HUES48 (cell line): Measurements from ENCODE around the gene PSTK.

ENCODE experiments used
- H3K27ac ChIP-seq: one replicate; pipeline ENCODE4 v1.7.0; 2013; ENCODE audit warnings: low read depth, low read length, inconsistent platforms
- H3K27me3 ChIP-seq: 2 replicates; pipeline ENCODE4 v1.6.1; 2013; ENCODE audit warnings: mild to moderate bottlenecking, low read length; ENCODE audit not compliant: control insufficient read depth, insufficient read depth
- H3K36me3 ChIP-seq: 2 replicates; pipeline ENCODE4 v1.6.1; 2013; ENCODE audit warnings: low read length; ENCODE audit not compliant: control insufficient read depth, insufficient read depth
- H3K4me1 ChIP-seq: 2 replicates; pipeline ENCODE4 v1.6.1; 2013; ENCODE audit warnings: mild to moderate bottlenecking, low read length; ENCODE audit not compliant: control insufficient read depth, insufficient read depth
- H3K4me3 ChIP-seq: 2 replicates; pipeline ENCODE4 v1.5.1; 2013; ENCODE audit warnings: mild to moderate bottlenecking, low read depth, low read length
- H3K9ac ChIP-seq: 2 replicates; pipeline ENCODE4 v1.6.1; 2013; ENCODE audit warnings: mild to moderate bottlenecking, low read depth, low read length, moderate library complexity
- H3K9me3 ChIP-seq: 2 replicates; pipeline ENCODE4 v1.6.1; 2013; ENCODE audit warnings: low read length; ENCODE audit not compliant: control insufficient read depth, insufficient read depth

The PSTK gene

DNA sequence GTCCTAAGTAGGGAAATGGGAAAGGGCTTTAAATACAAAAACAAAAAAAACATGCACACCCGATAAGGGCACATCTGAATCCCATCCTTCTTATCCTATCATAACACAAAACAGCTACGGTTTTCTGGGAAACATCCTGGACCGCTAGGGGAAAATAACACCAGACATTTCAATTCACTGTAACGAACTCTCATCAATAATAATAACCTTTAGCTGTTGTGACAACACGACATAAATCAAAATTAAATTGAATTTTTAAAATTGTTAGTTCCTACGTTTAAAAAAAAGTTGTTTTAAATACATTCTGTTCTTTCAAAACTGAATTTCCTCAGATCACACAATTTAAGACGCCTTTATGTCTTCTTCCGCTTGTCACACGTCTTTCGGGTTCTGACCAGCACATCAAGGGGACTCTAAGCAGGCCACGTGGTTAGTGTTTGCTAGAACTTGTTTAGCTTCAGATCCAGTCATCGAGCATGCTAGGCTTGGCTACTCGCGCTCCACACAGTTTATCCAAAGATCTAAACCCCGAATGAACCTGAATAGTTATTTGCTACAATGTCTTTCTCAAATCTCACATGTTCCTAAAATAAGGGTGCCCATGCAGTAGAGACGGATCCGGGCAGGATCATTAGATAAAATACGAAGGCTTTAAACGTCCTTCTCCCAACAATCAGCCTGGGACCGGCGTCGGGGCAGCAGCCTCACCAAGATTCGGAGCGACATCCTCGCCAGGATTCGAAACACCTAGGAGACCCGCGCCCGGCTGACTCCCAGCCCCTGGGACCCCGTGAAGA lies 27.6 kb downstream of the PSTK start:
- H3K9me3 ChIP-seq = no peaks in the 10 kb centered on the region
- peak overlapping the region; percentile 88 for H3K9ac ChIP-seq
- peaks cover 19% of the 10 kb centered on the region for H3K27me3 ChIP-seq
- H3K4me1 ChIP-seq = peaks cover 13% of the 10 kb centered on the region
- H3K27ac ChIP-seq = peak overlapping the region; percentile 90
- peak overlapping the region; percentile 96 for H3K4me3 ChIP-seq
- peaks cover 2% of the 10 kb centered on the region; the same call in 1 of the 2 replicates for H3K36me3 ChIP-seq

DNA sequence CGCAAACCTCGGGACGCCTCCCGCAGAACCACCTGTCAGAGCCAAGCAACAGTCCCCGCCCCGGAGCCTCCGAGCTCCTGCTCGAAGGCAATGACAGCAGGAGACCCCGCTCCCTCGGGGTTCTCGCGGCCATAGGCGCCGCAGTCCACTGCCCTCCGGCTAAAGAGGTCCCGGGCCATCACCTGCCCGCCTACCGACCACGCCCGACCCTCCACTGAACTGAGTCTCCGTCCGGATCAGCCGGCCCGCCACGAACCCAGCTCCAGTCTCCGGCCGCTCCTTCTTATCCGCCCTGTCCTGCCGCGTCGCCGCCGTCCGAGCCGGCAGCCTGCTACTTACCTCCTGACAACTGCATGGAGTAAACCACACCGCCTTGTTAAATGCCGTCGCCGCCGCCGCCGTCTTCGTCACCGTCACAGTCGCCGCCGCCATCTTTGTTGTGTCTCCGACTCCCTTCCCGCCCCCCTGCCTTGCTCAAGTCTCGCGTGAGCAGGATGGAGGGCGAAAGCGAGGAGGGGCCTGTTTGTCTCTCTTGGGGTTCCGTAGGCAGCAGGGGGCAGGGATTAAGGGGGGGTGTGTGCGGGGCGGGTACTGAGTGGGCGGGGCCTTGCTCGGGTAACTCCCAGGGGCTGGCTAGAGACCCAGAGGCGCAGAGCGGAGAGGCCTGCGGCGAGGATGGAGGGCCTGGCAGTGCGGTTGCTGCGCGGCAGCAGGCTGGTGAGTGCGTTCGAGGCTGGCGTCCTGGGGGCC lies 28.3 kb downstream of the PSTK start, which contains the start of the genes ACADSB and IKZF5:
ACADSB (plus strand) TSS at position 652 of the 750 bp plus-strand sequence; CDS start at position 676, 24 bp downstream.
IKZF5 (minus strand) TSS at position 441 of the 750 bp plus-strand sequence. CDS start 10,170 bp downstream, outside the sequence.
- Histone ChIP-seq H3K36me3 (peaks cover 2% of the 10 kb centered on the region; the same call in 1 of the 2 replicates), H3K4me3 (peak within 1 kb of the TSS; percentile 96), H3K9ac (peak within 1 kb of the TSS; percentile 88), H3K27me3 (peaks cover 19% of the 10 kb centered on the region), H3K27ac (peak within 1 kb of the TSS; percentile 90), H3K4me1 (peaks cover 13% of the 10 kb centered on the region), H3K9me3 (no peaks in the 10 kb centered on the region)

DNA sequence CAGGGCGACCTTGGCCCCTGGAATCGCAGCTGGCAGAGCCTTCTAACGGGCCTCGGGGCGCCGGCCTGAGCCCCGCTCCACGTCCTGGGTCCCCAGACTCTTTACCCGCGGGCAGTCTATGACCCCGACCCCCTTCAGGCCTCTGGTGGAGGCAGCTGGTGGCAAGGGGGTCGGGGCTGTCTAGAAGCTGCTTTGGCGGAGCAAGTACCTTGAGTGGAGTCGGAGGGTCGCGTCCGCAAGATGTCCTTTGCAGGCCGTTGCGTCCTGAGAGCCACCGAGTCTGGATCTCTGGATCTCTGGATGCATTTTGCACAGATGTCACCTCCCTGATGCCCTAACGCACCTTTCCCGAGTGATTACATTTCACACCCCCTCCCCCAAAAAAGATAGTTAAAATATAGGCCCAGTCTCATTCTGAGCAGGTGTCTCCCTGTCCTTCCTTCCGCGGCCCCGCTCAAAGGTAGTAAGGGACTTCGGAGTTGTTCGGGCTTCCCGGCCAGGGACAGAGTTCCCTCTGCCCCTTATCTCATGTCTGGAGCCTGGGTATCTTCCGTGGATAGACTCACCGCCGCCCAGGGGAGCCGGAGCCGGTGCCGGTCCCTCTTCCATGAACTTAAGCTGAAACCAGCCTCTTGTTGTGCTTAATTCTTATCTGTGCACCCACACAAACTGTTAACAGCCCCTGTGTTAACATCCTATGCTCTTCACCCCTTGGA lies 29.1 kb downstream of the PSTK start:
- peak overlapping the region; percentile 74 for H3K4me3 ChIP-seq
- no peaks in the 10 kb centered on the region for H3K9me3 ChIP-seq
- peak overlapping the region; percentile 41 for H3K9ac ChIP-seq
- peaks cover 1% of the 10 kb centered on the region; the same call in 1 of the 2 replicates for H3K36me3 ChIP-seq
- peaks cover 13% of the 10 kb centered on the region for H3K4me1 ChIP-seq
- peaks cover 19% of the 10 kb centered on the region for H3K27me3 ChIP-seq
- peak overlapping the region; percentile 31 for H3K27ac ChIP-seq

DNA sequence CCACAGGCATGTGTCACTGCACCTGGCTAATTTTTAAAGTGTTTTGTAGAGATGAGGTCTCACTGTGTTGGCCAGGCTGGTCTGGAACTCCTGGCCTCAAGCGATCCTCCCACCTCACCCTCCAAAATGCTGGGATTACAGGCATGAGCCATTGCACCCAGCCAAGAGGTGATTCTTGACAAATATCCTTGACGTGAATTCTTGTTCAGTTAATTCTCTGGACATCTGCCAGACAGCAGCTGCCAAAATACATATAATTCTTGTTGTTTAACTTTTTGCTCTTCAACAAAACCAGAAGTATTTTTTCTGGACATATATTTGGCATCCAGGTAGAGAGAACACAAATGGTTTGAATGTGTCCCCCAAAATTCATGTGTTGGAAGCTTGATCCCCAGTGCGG lies 31.8 kb downstream of the PSTK start:
- H3K9me3 ChIP-seq = no peaks in the 10 kb centered on the region
- H3K27ac ChIP-seq = no peak overlapping the region
- H3K4me3 ChIP-seq = no peak overlapping the region
- H3K36me3 ChIP-seq = no peaks in the 10 kb centered on the region
- peaks cover 19% of the 10 kb centered on the region for H3K27me3 ChIP-seq
- peaks cover 35% of the 10 kb centered on the region for H3K4me1 ChIP-seq
- no peak overlapping the region for H3K9ac ChIP-seq

DNA sequence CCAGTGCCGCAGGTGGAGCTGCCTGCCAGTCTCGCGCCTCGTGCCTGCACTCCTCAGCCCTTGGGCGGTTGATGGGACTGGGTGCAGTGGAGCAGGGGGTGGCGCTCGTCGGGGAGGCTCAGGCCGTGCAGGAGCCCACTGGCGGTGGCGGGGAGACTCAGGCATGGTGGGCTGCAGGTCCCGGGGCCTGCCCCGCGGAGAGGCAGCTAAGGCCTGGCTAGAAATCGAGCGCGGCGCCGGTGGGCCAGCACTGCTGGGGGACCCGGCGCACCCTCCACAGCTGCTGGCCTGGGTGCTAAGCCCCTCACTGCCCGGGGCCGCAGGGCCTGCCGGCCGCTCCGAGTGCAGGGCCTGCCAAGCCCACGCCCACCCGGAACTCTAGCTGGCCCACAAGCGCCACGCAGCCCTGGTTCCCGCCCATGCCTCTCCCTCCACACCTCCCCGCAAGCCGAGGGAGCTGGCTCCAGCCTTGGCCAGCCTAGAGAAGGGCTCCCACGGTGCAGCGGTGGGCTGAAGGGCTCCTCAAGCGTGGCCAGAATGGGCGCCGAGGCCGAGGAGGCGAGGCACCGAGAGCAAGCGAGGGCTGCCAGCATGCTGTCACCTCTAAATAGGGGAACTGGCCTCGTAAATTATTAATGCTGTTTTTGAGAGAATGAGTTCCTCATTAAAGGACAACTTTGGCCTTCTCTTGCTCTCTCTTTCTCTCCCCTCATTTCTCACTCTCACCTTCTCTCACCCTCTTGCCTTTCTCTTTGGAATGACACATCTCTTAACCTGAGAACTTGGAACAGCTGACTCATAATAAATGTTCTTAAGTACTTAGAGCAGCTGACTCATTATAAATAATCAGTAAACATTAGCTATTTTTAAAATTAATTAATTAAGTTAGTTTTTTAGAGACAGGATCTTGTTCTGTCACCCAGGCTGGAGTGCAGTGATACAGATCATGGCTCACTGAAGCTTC lies 33.5 kb downstream of the PSTK start:
- no peaks in the 10 kb centered on the region for H3K36me3 ChIP-seq
- peaks cover 41% of the 10 kb centered on the region for H3K4me1 ChIP-seq
- no peaks in the 10 kb centered on the region for H3K9me3 ChIP-seq
- no peak overlapping the region for H3K27ac ChIP-seq
- peaks cover 19% of the 10 kb centered on the region for H3K27me3 ChIP-seq
- H3K9ac ChIP-seq = no peak overlapping the region
- no peak overlapping the region for H3K4me3 ChIP-seq

DNA sequence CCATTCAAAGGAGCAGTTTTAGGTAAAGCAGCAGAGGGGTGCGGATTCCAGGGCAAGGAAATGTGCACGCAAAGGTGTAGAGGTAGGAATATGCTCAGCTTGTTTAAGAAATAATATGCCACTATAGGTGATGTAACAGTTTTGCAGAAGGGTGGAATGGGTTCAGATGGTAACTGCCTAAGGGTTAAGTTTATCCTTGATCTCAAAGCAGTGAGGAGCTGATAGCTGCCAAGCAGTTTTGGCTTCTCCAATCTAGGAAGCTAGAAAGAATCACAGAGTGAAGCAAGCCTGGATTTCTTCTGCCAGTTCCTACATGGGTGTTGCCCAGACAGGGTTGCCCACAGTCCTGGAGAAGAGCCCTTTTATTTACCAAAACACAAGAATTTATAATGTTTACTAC lies 34.6 kb downstream of the PSTK start:
- H3K27ac ChIP-seq = no peak overlapping the region
- H3K27me3 ChIP-seq = peaks cover 15% of the 10 kb centered on the region
- H3K4me1 ChIP-seq = peaks cover 48% of the 10 kb centered on the region
- no peak overlapping the region for H3K9ac ChIP-seq
- H3K36me3 ChIP-seq = no peaks in the 10 kb centered on the region
- H3K4me3 ChIP-seq = no peak overlapping the region
- H3K9me3 ChIP-seq = no peaks in the 10 kb centered on the region

DNA sequence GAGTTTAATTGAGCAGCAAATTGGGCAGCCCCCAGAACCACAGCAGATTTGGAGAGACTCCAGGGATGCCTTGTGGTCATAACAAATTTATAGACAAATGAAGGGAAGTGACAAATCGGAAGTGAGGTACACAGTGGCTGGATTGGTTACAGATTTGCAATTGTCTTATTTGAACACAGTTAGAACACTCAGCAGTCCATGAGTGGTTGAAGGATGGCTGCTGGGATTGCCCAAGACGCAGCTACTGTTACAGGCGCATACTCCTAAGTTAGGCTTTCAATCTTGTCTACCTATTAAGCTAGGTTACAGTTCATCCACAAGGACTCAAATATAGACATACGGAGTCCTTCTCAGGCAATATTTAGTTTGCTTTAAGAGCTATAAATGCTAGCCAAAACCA lies 36.0 kb downstream of the PSTK start:
- Histone ChIP-seq H3K27me3 (peaks cover under 1% of the 10 kb centered on the region; the same call in 1 of the 2 replicates), H3K9ac (no peak overlapping the region), H3K4me1 (peaks cover 57% of the 10 kb centered on the region), H3K27ac (no peak overlapping the region), H3K4me3 (no peak overlapping the region), H3K36me3 (no peaks in the 10 kb centered on the region), H3K9me3 (no peaks in the 10 kb centered on the region)

DNA sequence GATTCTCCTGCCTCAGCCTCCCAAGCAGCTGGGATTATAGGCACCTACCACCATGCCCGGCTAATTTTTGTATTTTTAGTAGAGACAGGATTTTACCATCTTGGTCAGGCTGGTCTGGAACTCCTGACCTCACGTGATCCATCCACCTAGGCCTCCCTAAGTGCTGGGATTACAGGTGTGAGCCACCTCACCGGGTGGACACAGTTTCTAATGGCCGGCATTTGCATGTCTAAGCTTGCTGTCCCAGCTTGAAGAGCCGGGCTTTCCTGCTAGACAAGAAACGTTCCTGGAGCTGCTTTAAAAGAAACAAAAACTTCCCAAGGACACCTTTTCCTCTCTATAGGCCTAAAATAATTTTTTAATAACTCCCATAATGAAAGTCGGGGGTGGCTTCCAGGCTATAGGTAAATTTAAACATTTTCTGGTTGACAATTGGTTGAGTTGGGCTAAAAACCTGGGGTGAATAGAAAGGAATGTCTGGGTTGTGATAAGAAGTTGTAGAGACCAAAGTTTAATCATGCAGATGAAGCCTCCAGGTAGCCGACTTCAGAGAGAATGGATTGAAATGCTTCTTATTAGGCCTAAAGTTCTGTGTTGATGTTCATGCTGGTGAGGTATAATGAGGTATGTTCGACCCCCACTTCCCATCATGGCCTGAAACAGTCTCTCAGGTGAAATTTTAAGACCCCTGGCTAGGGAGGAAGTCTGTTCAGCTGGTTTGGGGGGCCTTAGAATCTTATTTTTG lies 37.4 kb downstream of the PSTK start:
- H3K9ac ChIP-seq = no peak overlapping the region
- H3K4me3 ChIP-seq = peak overlapping the region; percentile 1; the same call in 1 of the 2 replicates
- peaks cover 62% of the 10 kb centered on the region for H3K4me1 ChIP-seq
- H3K27ac ChIP-seq = peak overlapping the region; percentile 84
- H3K36me3 ChIP-seq = no peaks in the 10 kb centered on the region
- H3K27me3 ChIP-seq = peaks cover 3% of the 10 kb centered on the region; the same call in 1 of the 2 replicates
- no peaks in the 10 kb centered on the region for H3K9me3 ChIP-seq

DNA sequence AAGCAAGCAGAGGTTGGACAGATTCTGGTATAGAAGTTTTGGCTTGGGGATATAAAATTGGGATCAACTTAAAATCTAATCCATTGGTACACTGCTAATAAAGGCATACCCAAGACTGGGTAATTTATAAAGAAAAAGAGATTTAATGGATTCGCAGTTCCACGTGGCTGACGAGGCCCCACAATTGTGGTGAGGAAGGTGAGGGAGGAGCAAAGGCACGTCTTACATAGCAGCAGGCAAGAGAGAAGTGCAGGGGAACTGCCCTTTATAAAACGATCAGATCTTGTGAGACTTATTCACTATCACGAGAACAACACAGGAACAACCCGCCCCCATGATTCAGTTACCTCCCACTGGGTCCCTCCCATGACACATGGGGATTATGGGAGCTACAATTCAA lies 38.3 kb downstream of the PSTK start:
- no peaks in the 10 kb centered on the region for H3K36me3 ChIP-seq
- no peak overlapping the region for H3K4me3 ChIP-seq
- H3K4me1 ChIP-seq = peaks cover 63% of the 10 kb centered on the region
- no peaks in the 10 kb centered on the region for H3K9me3 ChIP-seq
- peaks cover 3% of the 10 kb centered on the region; the same call in 1 of the 2 replicates for H3K27me3 ChIP-seq
- peak overlapping the region; percentile 84 for H3K27ac ChIP-seq
- no peak overlapping the region for H3K9ac ChIP-seq
